ENCODE results near the gene RAB11FIP5.
"Not testable (repeated sequence)": the region's sequence is repeated elsewhere in the genome, so short reads cannot be mapped to it uniquely, and the experiment has no call there.

The RAB11FIP5 gene

GRCh38 chr2:73069855-73070642 is 42.7 kb downstream of the RAB11FIP5 start:
- DNase-seq (ENCODE audit: low read depth in 2 of 2) = no peak

- DNase-seq (ENCODE audit: low read depth in 2 of 2) = no peak
These were observed 43.5 kb downstream of the RAB11FIP5 start for GRCh38 chr2:73069041-73069854.

GRCh38 chr2:73068147-73068546 is 44.6 kb downstream of the RAB11FIP5 start:
- DNase-seq (ENCODE audit: low read depth in 2 of 2) = no peak

- no peak for DNase-seq (ENCODE audit: low read depth in 2 of 2)
These were observed 45.7 kb downstream of the RAB11FIP5 start for GRCh38 chr2:73067043-73067442.

GRCh38 chr2:73065070-73065469 is 47.7 kb downstream of the RAB11FIP5 start:
- not testable (repeated sequence) for DNase-seq (ENCODE audit: low read depth in 2 of 2)

- peak; percentile 68 to 71 for DNase-seq (ENCODE audit: low read depth in 2 of 2)
These were observed 48.6 kb downstream of the RAB11FIP5 start for GRCh38 chr2:73063909-73064875.

GRCh38 chr2:73063472-73063871 is 49.3 kb downstream of the RAB11FIP5 start:
- DNase-seq (ENCODE audit: low read depth in 2 of 2) = no peak

GRCh38 chr2:73059106-73059505 is 53.6 kb downstream of the RAB11FIP5 start:
- no peak for DNase-seq (ENCODE audit: low read depth in 2 of 2)

GRCh38 chr2:73054980-73055379 is 57.8 kb downstream of the RAB11FIP5 start:
- DNase-seq (ENCODE audit: low read depth in 2 of 2) = no peak

- no peak for DNase-seq (ENCODE audit: low read depth in 2 of 2)
These were observed 59.2 kb downstream of the RAB11FIP5 start for GRCh38 chr2:73053316-73054114.

- no peak for DNase-seq (ENCODE audit: low read depth in 2 of 2)
These were observed 62.6 kb downstream of the RAB11FIP5 start for GRCh38 chr2:73050121-73050545.

- DNase-seq (ENCODE audit: low read depth in 2 of 2) = no peak
These were observed 68.6 kb downstream of the RAB11FIP5 start for GRCh38 chr2:73043929-73044832.

GRCh38 chr2:73043276-73043675 is 69.5 kb downstream of the RAB11FIP5 start:
- DNase-seq (ENCODE audit: low read depth in 2 of 2) = no peak

- DNase-seq (ENCODE audit: low read depth in 2 of 2) = no peak
These were observed 74.7 kb downstream of the RAB11FIP5 start for GRCh38 chr2:73037947-73038585.

- DNase-seq (ENCODE audit: low read depth in 2 of 2) = no peak
These were observed 76.0 kb downstream of the RAB11FIP5 start for GRCh38 chr2:73036766-73037165.

- DNase-seq (ENCODE audit: low read depth in 2 of 2) = no peak
These were observed 76.6 kb downstream of the RAB11FIP5 start for GRCh38 chr2:73035899-73036711.

GRCh38 chr2:73034661-73035375 is 77.9 kb downstream of the RAB11FIP5 start:
- no peak for DNase-seq (ENCODE audit: low read depth in 2 of 2)

Data from fibroblast of skin of left quadriceps (primary cell).